ENCODE measurements around the gene TRAF7.

Gene TRAF7

DNA sequence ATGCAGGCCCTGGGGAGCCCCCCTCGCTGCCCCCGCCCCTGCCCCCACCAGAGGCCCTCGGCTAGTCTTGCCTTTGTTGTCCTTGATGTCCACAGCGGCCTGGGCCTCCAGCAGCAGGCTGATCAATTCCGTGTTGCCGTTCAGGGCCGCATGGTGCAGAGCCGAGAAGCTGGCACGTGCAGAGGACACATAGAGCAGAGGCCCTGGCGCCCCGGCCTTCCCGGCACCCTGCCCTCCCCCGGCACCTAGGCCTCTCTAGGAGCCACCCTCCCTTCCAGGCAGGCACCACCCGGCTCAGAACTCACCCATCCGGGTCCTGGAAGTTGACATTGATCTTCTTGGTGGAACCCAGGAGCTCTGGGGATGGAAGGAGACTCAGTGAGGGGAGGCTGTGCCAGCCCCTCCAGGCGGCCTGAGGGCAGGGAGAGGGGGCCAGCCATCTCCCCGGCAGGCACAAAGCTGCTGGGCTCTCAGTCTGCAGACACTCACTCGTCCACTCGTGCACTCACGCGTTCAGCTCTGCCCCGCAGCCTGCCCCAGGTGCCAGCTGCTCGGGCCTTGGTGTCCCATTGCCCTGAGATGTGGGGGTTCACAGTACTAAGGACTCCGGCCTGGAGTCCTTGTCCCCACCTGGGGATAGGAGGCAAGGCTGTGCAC lies 34.5 kb downstream of the TRAF7 start:
- TF ChIP-seq CTCF (IDR thresholded peaks at IDR 0.05; ENCODE audit: low read depth, low read length): no peak
- H3K4me3 ChIP-seq (ENCODE audit: low read depth, low read length): no peak overlapping the region

- no peak overlapping the region for H3K4me3 ChIP-seq (ENCODE audit: low read depth, low read length)
- TF ChIP-seq CTCF (IDR thresholded peaks at IDR 0.05; ENCODE audit: low read depth, low read length): no peak
Measured at GRCh38 chr16:2190659-2191445, 35.3 kb downstream of the TRAF7 start.

DNA sequence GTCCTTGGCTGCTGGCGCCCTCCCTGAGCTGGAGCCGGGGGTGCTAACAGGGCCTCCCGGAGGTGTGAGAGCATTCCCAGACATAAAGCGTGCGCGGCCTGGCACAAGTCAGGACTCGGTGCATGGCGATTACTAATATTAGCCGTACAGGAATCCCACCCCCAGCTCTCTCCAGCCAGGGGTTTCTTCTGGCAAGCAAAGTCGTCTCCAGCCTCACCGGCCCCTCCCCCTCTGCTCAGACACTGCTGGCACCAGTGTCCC lies 35.8 kb downstream of the TRAF7 start:
- no peak for TF ChIP-seq CTCF (IDR thresholded peaks at IDR 0.05; ENCODE audit: low read depth, low read length)
- H3K4me3 ChIP-seq (ENCODE audit: low read depth, low read length): no peak overlapping the region

DNA sequence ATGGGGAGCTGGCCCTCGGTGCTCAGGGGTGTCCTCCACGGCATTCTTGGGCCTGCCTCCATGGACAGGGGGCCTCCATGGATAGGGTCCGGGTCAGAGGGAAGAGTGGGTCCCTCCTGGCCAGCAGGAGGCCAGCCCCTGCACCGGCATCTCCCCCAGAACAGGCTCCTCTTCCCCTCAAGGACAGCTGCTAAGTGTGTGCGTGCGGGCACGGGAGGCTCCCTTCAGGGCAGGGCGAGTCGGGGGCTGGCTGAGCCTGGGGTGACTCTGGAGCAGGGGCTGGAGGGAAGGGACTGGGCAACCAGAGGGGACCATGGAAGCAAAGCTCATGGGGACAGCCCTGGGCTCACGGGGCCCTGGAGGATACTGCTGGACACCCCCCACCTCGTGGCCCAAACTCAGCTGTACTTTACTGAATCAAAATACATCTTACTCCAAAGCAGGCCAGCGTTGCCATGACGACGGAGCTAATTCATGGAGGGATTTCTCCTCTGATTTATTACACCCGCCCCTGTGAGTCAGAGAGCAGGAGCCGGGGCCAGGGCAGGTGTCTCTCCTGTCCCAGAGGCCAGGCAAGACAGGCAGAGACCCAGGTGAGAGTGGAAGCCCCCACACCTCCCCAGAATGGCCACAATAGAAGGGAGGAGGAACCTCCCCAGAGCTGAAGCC lies 38.7 kb downstream of the TRAF7 start:
- H3K4me3 ChIP-seq (ENCODE audit: low read depth, low read length): no peak overlapping the region
- TF ChIP-seq CTCF (IDR thresholded peaks at IDR 0.05; ENCODE audit: low read depth, low read length): no peak

- H3K4me3 ChIP-seq (ENCODE audit: low read depth, low read length): no peak overlapping the region
- no peak for TF ChIP-seq CTCF (IDR thresholded peaks at IDR 0.05; ENCODE audit: low read depth, low read length)
Measured at GRCh38 chr16:2194852-2195321, 39.3 kb downstream of the TRAF7 start.

- no peak overlapping the region for H3K4me3 ChIP-seq (ENCODE audit: low read depth, low read length)
- TF ChIP-seq CTCF (IDR thresholded peaks at IDR 0.05; ENCODE audit: low read depth, low read length): no peak
Measured at GRCh38 chr16:2195322-2196161, 40.0 kb downstream of the TRAF7 start.

Measured in WI38 (cell line).